ENCODE results near the gene NUP214. TPM values are rescaled to one million over a fixed set of nuclear protein-coding genes. Genes with fewer than 3 reads are reported as not detected.

The NUP214 gene
- total RNA-seq, 4 donors from 2014 or later, result 25.8 to 68.2 (median 36.9) TPM

GRCh38 chr9:131101207-131101964, 24.0 kb upstream of the NUP214 start:
- TF ChIP-seq POLR2A (IDR thresholded peaks at IDR 0.05), result no peak
- no peak for TF ChIP-seq POLR2AphosphoS5 (IDR thresholded peaks at IDR 0.05)
- TF ChIP-seq CTCF (IDR thresholded peaks at IDR 0.05), result no peak
- TF ChIP-seq EP300 (IDR thresholded peaks at IDR 0.05), result no peak
- Histone ChIP-seq H3K27ac (peak overlapping the region in 1 of 4 donors; percentile 40), H3K4me1 (peaks cover 0 to 28% (median 6%) of the 10 kb centered on the region in 3 donors)

GRCh38 chr9:131103024-131103423, 22.4 kb upstream of the NUP214 start:
- H3K36me3 ChIP-seq, result no peaks in the 10 kb centered on the region
- H3K27ac ChIP-seq, result peak overlapping the region in 1 of 4 donors; percentile 40
- no peaks in the 10 kb centered on the region for H3K9me3 ChIP-seq
- no peak overlapping the region for H3K4me3 ChIP-seq
- TF ChIP-seq POLR2A (IDR thresholded peaks at IDR 0.05) (no peak), EP300 (IDR thresholded peaks at IDR 0.05) (no peak)
- 64% methylated on average over 5 of the region's 9 CpGs; no CpG with 5 or more reads in 1 of the 2 donors for WGBS, 2 donors (ENCODE audit: low coverage in 1 of 2)
- H3K27me3 ChIP-seq, result peaks cover 13% of the 10 kb centered on the region
- no peak for ATAC-seq
- peaks cover 0 to 12% (median 0%) of the 10 kb centered on the region in 3 donors for H3K4me1 ChIP-seq

More at GRCh38 chr9:131101207-131101964, 24.0 kb upstream of the NUP214 start:
- WGBS, 2 donors (ENCODE audit: low coverage in 1 of 2), result 87 to 100% methylated on average over 1 to 4 of the region's 11 CpGs
- H3K36me3 ChIP-seq, result no peaks in the 10 kb centered on the region
- peaks cover 29% of the 10 kb centered on the region for H3K27me3 ChIP-seq
- no peak for ATAC-seq
- no peaks in the 10 kb centered on the region for H3K9me3 ChIP-seq
- H3K4me3 ChIP-seq, result no peak overlapping the region

- TF ChIP-seq POLR2AphosphoS5 (IDR thresholded peaks at IDR 0.05), result no peak
- TF ChIP-seq CTCF (IDR thresholded peaks at IDR 0.05), result no peak
- no peaks in the 10 kb centered on the region for H3K9me3 ChIP-seq
- H3K36me3 ChIP-seq, result no peaks in the 10 kb centered on the region
- no peak overlapping the region for H3K4me3 ChIP-seq
- 68 to 100% methylated on average over 1 to 2 of the region's 3 CpGs for WGBS, 2 donors (ENCODE audit: low coverage in 1 of 2)
- no peak for ATAC-seq
- H3K27me3 ChIP-seq, result peaks cover 8% of the 10 kb centered on the region
- H3K4me1 ChIP-seq, result peaks cover 0 to 7% (median 0%) of the 10 kb centered on the region in 3 donors
- no peak overlapping the region for H3K27ac ChIP-seq
These were observed 21.9 kb upstream of the NUP214 start for GRCh38 chr9:131103535-131103934.

- Histone ChIP-seq H3K27ac (no peak overlapping the region), H3K4me1 (peaks cover 0 to 5% (median 0%) of the 10 kb centered on the region in 3 donors), H3K9me3 (no peaks in the 10 kb centered on the region), H3K27me3 (peaks cover 5% of the 10 kb centered on the region), H3K4me3 (no peak overlapping the region), H3K36me3 (no peaks in the 10 kb centered on the region)
- TF ChIP-seq POLR2AphosphoS5 (IDR thresholded peaks at IDR 0.05) (no peak), CTCF (IDR thresholded peaks at IDR 0.05) (no peak), POLR2A (IDR thresholded peaks at IDR 0.05) (no peak), EP300 (IDR thresholded peaks at IDR 0.05) (no peak)
- ATAC-seq, result no peak
- WGBS, 2 donors (ENCODE audit: low coverage in 1 of 2), result 72% methylated on average over 2 of the region's 5 CpGs; no CpG with 5 or more reads in 1 of the 2 donors
These were observed 21.2 kb upstream of the NUP214 start for GRCh38 chr9:131104016-131104740.

GRCh38 chr9:131105952-131106351, 19.4 kb upstream of the NUP214 start:
- no peak overlapping the region for H3K27ac ChIP-seq
- no peaks in the 10 kb centered on the region for H3K4me1 ChIP-seq
- H3K9me3 ChIP-seq, result no peaks in the 10 kb centered on the region
- no peak for TF ChIP-seq EP300 (IDR thresholded peaks at IDR 0.05)
- no peak overlapping the region for H3K4me3 ChIP-seq
- WGBS, 2 donors (ENCODE audit: low coverage in 1 of 2), result 95 to 100% methylated on average over 3 to 4 of the region's 8 CpGs
- peaks cover 5% of the 10 kb centered on the region for H3K27me3 ChIP-seq
- ATAC-seq, result no peak
- H3K36me3 ChIP-seq, result no peaks in the 10 kb centered on the region

All from gastroesophageal sphincter (tissue), 4 donors.